GM12878 (cell line): ENCODE results near the gene DHRS7B. TPM values are rescaled to one million over a fixed set of nuclear protein-coding genes. Genes with fewer than 3 reads are reported as not detected.

Experiments
- ATAC-seq: fragments of 200-7000 bp; cut with Tn5 transposase; 3 replicates; pipeline ENCODE4 v1.9.1; 2020; ENCODE audit warnings: mild to moderate bottlenecking, moderate library complexity
- BruUV-seq: library from RNA; stranded (reverse); fragments of 400-500 nt; replicated peaks from 2 replicates; lab custom pipeline; 2021; lab: Mats Ljungman, UMichigan
- CTCF ChIA-PET: fragments of 300-600 bp; sonication (Branson Sonifier 250); formaldehyde crosslinking; extraction: SDS; loops from one replicate; lab custom pipeline; 2021; ENCODE audit warnings: inconsistent platforms; lab: Yijun Ruan, JAX
- POLR2A ChIA-PET: fragments of 350-600 bp; formaldehyde crosslinking; extraction: SDS; loops from one replicate; lab custom pipeline; 2021; ENCODE audit warnings: inconsistent platforms; lab: Charles Lee
- RAD21 ChIA-PET: fragments of 300-600 bp; sonication (Branson Sonifier 250); formaldehyde crosslinking; loops from one replicate; lab custom pipeline; 2023; ENCODE audit warnings: antibody characterized with exemption; ENCODE audit not compliant: unreplicated experiment; lab: Charles Lee
- SMC1A ChIA-PET: fragments of 300-600 bp; sonication (Branson Sonifier 250); formaldehyde crosslinking; loops from one replicate; lab custom pipeline; 2023; ENCODE audit not compliant: unreplicated experiment, uncharacterized antibody; lab: Charles Lee
- DNase-seq: peaks from one replicate; pipeline ENCODE4 v3.0.0-alpha.2; 2011; ENCODE audit warnings: low read depth, low spot score
- FAIRE-seq: peaks from 3 replicates; lab custom pipeline; 2011; peaks lifted over from hg19 to GRCh38; lab: Jason Lieb, UNC
- H2AFZ ChIP-seq: 2 replicates; pipeline ENCODE4 v1.6.0; 2011; ENCODE audit warnings: low read depth, low read length, control low read depth; ENCODE audit not compliant: control insufficient read depth
- H3K27ac ChIP-seq: 2 replicates; pipeline ENCODE4 v1.5.1; 2011; ENCODE audit warnings: control low read depth; ENCODE audit not compliant: control insufficient read depth, insufficient read depth
- H3K27me3 ChIP-seq, 2 experiments: replicated peaks in 1 of 2; 2 replicates each; pipeline versions ENCODE4 v1.6.0 to v1.6.1; 2011; ENCODE audit warnings: low read length in 1 of 2; ENCODE audit not compliant: control insufficient read depth in 2 of 2, insufficient read depth in 2 of 2
- H3K36me3 ChIP-seq, 2 experiments: 2 replicates each; pipeline ENCODE4 v1.5.1; 2011; ENCODE audit warnings: low read length in 1 of 2; ENCODE audit not compliant: control insufficient read depth in 2 of 2, insufficient read depth in 2 of 2
- H3K4me1 ChIP-seq: 2 replicates; pipeline ENCODE4 v1.6.1; 2011; ENCODE audit warnings: mild to moderate bottlenecking, low read length, moderate library complexity, mixed read lengths; ENCODE audit not compliant: control insufficient read depth, insufficient read depth
- H3K4me2 ChIP-seq: 2 replicates; pipeline ENCODE4 v1.6.0; 2011; ENCODE audit warnings: control low read depth; ENCODE audit not compliant: control insufficient read depth, insufficient read depth
- H3K4me3 ChIP-seq: fragments of 200-600 bp; sonication (generic); 2 replicates; pipeline ENCODE4 v1.5.1; 2016
- H3K79me2 ChIP-seq: 2 replicates; pipeline ENCODE4 v1.6.0; 2011; ENCODE audit warnings: low read length; ENCODE audit not compliant: control insufficient read depth, insufficient read depth
- H3K9ac ChIP-seq: 2 replicates; pipeline ENCODE4 v1.8.0; 2011; ENCODE audit warnings: low read length, control low read depth, mixed read lengths; ENCODE audit not compliant: control insufficient read depth, insufficient read depth
- H3K9me3 ChIP-seq: replicated peaks from 3 replicates; pipeline ENCODE4 v1.5.1; 2011; ENCODE audit warnings: mild to moderate bottlenecking, low read length; ENCODE audit not compliant: control insufficient read depth, insufficient read depth
- H4K20me1 ChIP-seq: 2 replicates; pipeline ENCODE4 v1.6.0; 2011; ENCODE audit not compliant: control insufficient read depth, insufficient read depth
- ATF3 ChIP-seq: IDR thresholded peaks from 2 replicates; pipeline ENCODE4 v1.6.1; 2011; ENCODE audit warnings: low read depth, mild to moderate bottlenecking, low read length, moderate library complexity, borderline replicate concordance; ENCODE audit errors: extremely low read depth
- CREB1 ChIP-seq: IDR thresholded peaks from 2 replicates; pipeline ENCODE4 v1.6.1; 2012; ENCODE audit warnings: low read depth, mild to moderate bottlenecking, inconsistent platforms
- EP300 ChIP-seq, 2 experiments: fragments of 150-350 bp in 1 of 2; IDR thresholded peaks; 2 replicates each; pipeline ENCODE4 v1.6.1; 2011 to 2012; ENCODE audit warnings: low read depth in 2 of 2, low read length in 2 of 2, borderline replicate concordance in 1 of 2, improper control_type of control experiment in 1 of 2, inconsistent platforms in 1 of 2; ENCODE audit not compliant: control insufficient read depth in 1 of 2
- EZH2 ChIP-seq: IDR thresholded peaks from 2 replicates; pipeline ENCODE4 v1.6.1; 2012; ENCODE audit warnings: low read depth, mild to moderate bottlenecking, control low read depth, inconsistent platforms, low read length, borderline replicate concordance; ENCODE audit not compliant: control insufficient read depth
- FOS ChIP-seq: IDR thresholded peaks from 3 replicates; pipeline ENCODE4 v1.6.1; 2011; ENCODE audit warnings: borderline replicate concordance; ENCODE audit not compliant: insufficient read length; ENCODE audit errors: extremely low read depth
- IKZF1 ChIP-seq: fragments of 450-650 bp; conservative IDR thresholded peaks from 2 replicates; pipeline ENCODE4 v1.6.1; 2017; ENCODE audit warnings: antibody characterized with exemption, mild to moderate bottlenecking
- MAX ChIP-seq: IDR thresholded peaks from 2 replicates; pipeline ENCODE4 v1.6.1; 2012; ENCODE audit warnings: low read depth, low read length, improper control_type of control experiment
- NFIC ChIP-seq: IDR thresholded peaks from 2 replicates; pipeline ENCODE4 v1.6.1; 2012; ENCODE audit warnings: low read depth, mild to moderate bottlenecking, inconsistent platforms, low read length, moderate library complexity
- NR2C1 ChIP-seq: fragments of 450-650 bp; IDR thresholded peaks from 2 replicates; pipeline ENCODE4 v1.6.1; 2017; ENCODE audit warnings: antibody characterized with exemption, mild to moderate bottlenecking, moderate library complexity
- PAX8 ChIP-seq: fragments of 450-650 bp; IDR thresholded peaks from 2 replicates; pipeline ENCODE4 v1.6.1; 2017; ENCODE audit warnings: mild to moderate bottlenecking, moderate library complexity
- PKNOX1 ChIP-seq: fragments of 450-650 bp; IDR thresholded peaks from 2 replicates; pipeline ENCODE4 v1.6.1; 2016; ENCODE audit warnings: mild to moderate bottlenecking
- POU2F2 ChIP-seq: IDR thresholded peaks from 3 replicates; pipeline ENCODE4 v1.6.1; 2011; ENCODE audit warnings: low read depth, mild to moderate bottlenecking, low read length, borderline replicate concordance
- RAD51 ChIP-seq: fragments of 450-650 bp; IDR thresholded peaks from 2 replicates; pipeline ENCODE4 v1.6.1; 2016; ENCODE audit warnings: moderate library complexity, mild to moderate bottlenecking, inconsistent platforms
- RELB ChIP-seq: fragments of 450-650 bp; IDR thresholded peaks from 2 replicates; pipeline ENCODE4 v1.6.1; 2017; ENCODE audit warnings: low read depth, mild to moderate bottlenecking, moderate library complexity
- SUZ12 ChIP-seq: fragments of 200-600 bp; sonication (generic); IDR thresholded peaks from one replicate; pipeline ENCODE4 v1.6.1; 2018; ENCODE audit warnings: antibody characterized with exemption, mild to moderate bottlenecking; ENCODE audit not compliant: unreplicated experiment
- TCF7 ChIP-seq: IDR thresholded peaks from 2 replicates; pipeline ENCODE4 v1.6.1; 2014; ENCODE audit warnings: antibody characterized with exemption, borderline replicate concordance
- USF2 ChIP-seq: IDR thresholded peaks from 2 replicates; pipeline ENCODE4 v1.6.1; 2011; ENCODE audit warnings: low read depth, low read length, improper control_type of control experiment, borderline replicate concordance
- ZSCAN29 ChIP-seq: fragments of 450-650 bp; IDR thresholded peaks from 2 replicates; pipeline ENCODE4 v1.6.1; 2017; ENCODE audit warnings: mild to moderate bottlenecking, moderate library complexity
- WGBS: methylation state at CpG from one replicate; pipeline ENCODE4 v1.1.6; 2016; ENCODE audit warnings: low lambda C conversion rate; ENCODE audit not compliant: insufficient replicate concordance, insufficient coverage; ENCODE audit errors: missing lambda C conversion rate; 5-methylcytosine and 5-hydroxymethylcytosine counted together
- in situ Hi-C: fragments of 300-500 bp; cut with MboI; formaldehyde crosslinking; loops from 9 replicates; pipeline ENCODE4 v1.14.3; 2018; ENCODE audit warnings: mixed read lengths
- intact Hi-C: fragments of 100-400 bp; cut with micrococcal nuclease; formaldehyde crosslinking; loops from one replicate; pipeline ENCODE4 v1.14.2; 2022; ENCODE audit not compliant: unreplicated experiment
- polyA plus RNA-seq, 11 experiments: library from polyadenylated mRNA; depleted of rRNA in 4 of 11; unstranded in 6 of 11; stranded (reverse) in 5 of 11; fragments of >200 nt; fragmentation: Nextera tagmentation in 4 of 11; fragmentation: Illumina TruSeq in 1 of 11; extraction: Ambion mirVana in 4 of 11; extraction: Trizol in 1 of 11; gene quantifications; 1 replicate in 1 of 11; 2 replicates in 10 of 11; pipeline versions ENCODE4 v1.2.1 to v1.2.3, GENCODE V29; 2011 to 2016; ENCODE audit warnings: inconsistent platforms in 2 of 11, missing spikeins in 2 of 11, low read depth in 1 of 11
- total RNA-seq, 4 experiments: library from RNA; depleted of rRNA in 3 of 4; stranded (reverse); fragments of >200 nt in 3 of 4; fragmentation: Illumina TruSeq in 1 of 4; extraction: Trizol in 1 of 4; gene quantifications; 2 replicates each; pipeline versions ENCODE4 v1.2.1 to v1.2.3, GENCODE V29; 2013 to 2021

DHRS7B gene
- total and polyA plus RNA-seq, 10 of the 15 experiments (the other 5 are each of a cell fraction or from before 2014, with no cell fraction given) = 11.1 to 35.6 (median 23.0) TPM

- DNase-seq (no peak), FAIRE-seq (no peak), ATAC-seq (no peak)
- H3K4me3 ChIP-seq = no peak overlapping the region
- ChIA-PET POLR2A (interaction anchor here (0.5 kb wide), 1 partner anchor 96 kb away, joined by 4 read pairs; no protein-coding TSS in a partner anchor), CTCF (no interaction called here), SMC1A (no interaction called here), RAD21 (no interaction called here)
- H3K79me2 ChIP-seq = no peaks in the 10 kb centered on the region
- in situ Hi-C loops = no loop called here
- no peak overlapping the region for H3K9ac ChIP-seq
- H3K4me2 ChIP-seq = no peak overlapping the region
- H4K20me1 ChIP-seq = no peaks in the 10 kb centered on the region
- no peaks in the 10 kb centered on the region for H3K27me3 ChIP-seq
- no peaks in the 10 kb centered on the region for H3K4me1 ChIP-seq
- no peaks in the 10 kb centered on the region for H3K9me3 ChIP-seq
- intact Hi-C loops = no loop called here
- no peak overlapping the region for H2AFZ ChIP-seq
- TF ChIP-seq NFIC = no peak
- no peak for TF ChIP-seq RELB
- TF ChIP-seq IKZF1 = no peak
- TF ChIP-seq POU2F2 = no peak
- TF ChIP-seq RAD51 = no peak
- no peak for TF ChIP-seq EP300 (IDR thresholded peaks at IDR 0.05; ENCODE audit: borderline replicate concordance in 1 of 2, control insufficient read depth in 1 of 2, low read depth in 2 of 2, low read length in 2 of 2)
- TF ChIP-seq TCF7 = no peak
- no peak for TF ChIP-seq USF2
- no peak for TF ChIP-seq PAX8
- no peak for TF ChIP-seq ZSCAN29
- TF ChIP-seq PKNOX1 = no peak
- no peak for TF ChIP-seq ATF3
- TF ChIP-seq MAX = no peak
- no peak for TF ChIP-seq FOS
- no peak for TF ChIP-seq NR2C1
- no peak for TF ChIP-seq CREB1
- no peak for TF ChIP-seq SUZ12
- no peak for TF ChIP-seq EZH2
- H3K36me3 ChIP-seq = no peaks in the 10 kb centered on the region
- BruUV-seq = no TSS peak
- H3K27ac ChIP-seq = no peak overlapping the region
- 64% methylated on average over 4 of the region's 4 CpGs for WGBS
Measured at GRCh38 chr17:21228111-21228510, 101.3 kb downstream of the DHRS7B start.
